Right renal pelvis (tissue), 4 donors: ENCODE measurements around the gene DOCK4. TPM values are rescaled to one million over a fixed set of nuclear protein-coding genes. Genes with fewer than 3 reads are reported as not detected.

ENCODE experiments used
- DNase-seq, 4 donors: peaks; one replicate each; pipeline ENCODE4 v3.0.0-alpha.2; 2013; ENCODE audit warnings: low read depth in 4 of 4, low spot score in 3 of 4, missing footprints in 1 of 4
- polyA plus RNA-seq, 4 donors: library from polyadenylated mRNA; unstranded; fragments of 120-200 nt; gene quantifications; one replicate each; pipeline ENCODE4 v1.2.1, GENCODE V29; 2013; ENCODE audit not compliant: insufficient read length in 4 of 4

DOCK4 gene
- polyA plus RNA-seq, 4 donors = 20.1 to 26.6 (median 21.4) TPM

DNA sequence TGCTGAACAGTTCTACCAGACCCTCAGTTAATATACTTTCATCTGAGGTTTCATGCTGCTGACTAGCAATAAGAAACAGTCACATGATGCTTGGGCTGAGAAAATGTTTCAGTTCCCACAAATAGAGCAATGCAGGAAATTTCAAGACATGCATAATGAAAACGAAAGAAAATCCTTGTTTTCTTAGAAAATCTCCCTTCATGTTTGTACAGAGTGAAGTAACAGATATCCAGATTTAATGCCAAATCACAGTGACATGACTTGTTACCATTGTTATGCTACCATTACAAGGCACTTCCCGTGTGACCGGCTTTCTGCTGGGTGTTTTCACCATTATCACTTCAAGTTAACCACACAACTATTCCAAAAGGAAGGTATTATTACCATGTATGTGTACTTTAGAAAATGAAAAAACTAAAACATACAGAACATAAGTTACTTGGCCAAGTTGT, 121.7 kb downstream of the DOCK4 start:
- DNase-seq = no peak

DNA sequence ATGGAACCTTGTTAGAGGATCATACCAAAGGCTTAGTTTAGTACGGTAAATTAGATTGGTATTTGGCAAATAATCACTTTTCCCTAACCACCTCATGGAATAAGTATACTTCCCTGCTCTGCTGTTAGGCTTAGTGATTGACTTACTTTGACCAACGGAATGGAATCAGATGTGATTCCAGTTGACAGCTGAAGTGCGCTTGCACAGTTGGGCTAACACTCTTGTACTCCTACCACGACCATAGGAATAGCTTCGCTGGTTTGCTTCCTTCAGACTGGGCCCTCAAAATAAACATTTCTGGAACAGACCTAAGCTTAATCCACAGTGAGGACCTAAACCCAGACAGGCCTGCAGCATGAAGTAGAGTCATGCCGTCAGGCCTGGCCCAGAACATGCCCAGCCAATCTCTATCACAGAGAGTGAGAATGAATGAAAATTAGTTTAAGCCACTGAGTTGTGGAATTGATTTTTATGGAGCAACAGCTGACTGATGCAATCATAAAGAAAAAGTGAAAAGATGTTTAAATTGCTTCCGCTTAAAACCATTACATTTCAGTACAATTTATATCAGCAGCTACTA, 122.3 kb downstream of the DOCK4 start:
- no peak for DNase-seq

DNA sequence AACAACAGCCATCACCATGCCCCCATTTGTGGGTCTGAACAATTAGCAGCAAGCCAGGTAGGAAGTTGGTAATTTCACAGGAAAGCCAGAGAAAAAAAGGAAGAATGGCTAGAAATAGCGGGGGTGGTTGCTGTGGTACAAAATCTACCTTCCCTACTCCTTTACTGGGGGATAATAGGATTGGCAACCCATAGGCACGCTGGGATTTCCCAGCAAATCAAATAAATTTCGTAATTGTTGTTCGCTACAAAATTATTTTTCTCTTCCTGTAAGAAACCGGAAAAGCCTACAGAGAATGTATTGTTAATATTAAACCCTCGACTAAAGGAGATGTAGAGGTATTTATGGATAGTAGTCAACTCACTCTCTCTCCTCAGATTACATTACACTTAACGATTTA, 123.9 kb downstream of the DOCK4 start:
- DNase-seq = no peak

DNA sequence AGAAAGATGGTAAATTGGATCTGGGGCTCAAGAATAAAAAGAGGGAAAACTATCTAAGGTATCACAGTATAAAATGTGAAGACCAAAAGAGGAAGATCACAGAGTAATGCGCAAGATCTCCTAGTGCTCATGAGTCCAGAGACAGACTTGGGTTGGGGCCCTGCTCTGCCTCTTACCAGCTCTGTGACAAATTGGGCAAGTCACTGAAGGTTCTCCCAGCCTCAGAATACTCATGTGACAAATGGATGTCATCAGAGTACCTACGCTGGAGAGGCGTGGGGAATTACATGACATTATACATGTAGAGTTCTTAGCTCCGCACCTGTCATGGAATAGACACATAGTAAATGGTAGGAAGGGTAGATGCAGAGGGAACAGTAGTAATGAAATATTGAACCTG, 124.4 kb downstream of the DOCK4 start:
- DNase-seq = no peak

DNA sequence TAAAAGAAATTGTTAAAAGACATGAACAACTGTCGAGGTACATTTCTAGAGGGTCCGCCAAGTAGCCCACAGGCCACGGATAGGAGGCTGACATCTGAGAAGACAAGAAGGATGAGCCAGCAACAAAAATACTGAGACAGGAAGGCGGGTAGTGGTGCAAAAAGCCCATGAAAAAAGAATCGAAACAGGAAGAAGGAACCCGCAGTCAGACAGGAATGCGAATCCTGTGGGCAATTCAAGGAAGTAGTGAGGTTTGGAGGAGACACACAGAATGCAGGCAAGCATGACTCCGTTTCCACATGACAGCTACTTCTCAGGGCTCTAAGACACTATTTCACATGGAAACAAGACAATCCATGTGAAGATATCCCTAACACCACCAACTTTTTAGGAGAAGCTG, 125.2 kb downstream of the DOCK4 start:
- no peak for DNase-seq

DNA sequence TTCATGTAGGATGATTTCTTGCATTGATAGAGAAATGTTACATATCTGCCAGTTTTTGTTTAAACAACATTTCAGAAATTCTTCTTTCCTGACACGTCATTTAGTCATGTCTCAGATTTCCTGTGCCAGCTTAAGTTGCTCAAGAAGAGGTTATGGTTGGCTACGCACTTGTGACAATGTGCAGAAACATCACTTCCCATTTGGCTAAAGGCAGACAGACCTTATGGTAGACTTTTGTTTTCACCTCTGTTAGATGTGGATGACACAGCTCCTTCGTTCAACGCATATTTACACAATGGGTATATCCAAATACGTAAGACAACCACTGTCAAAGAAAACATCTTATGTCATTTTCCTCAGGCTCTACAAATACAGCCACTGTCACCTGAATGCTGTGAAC, 125.8 kb downstream of the DOCK4 start:
- peak in 1 of 4 donors; percentile 14 for DNase-seq

DNA sequence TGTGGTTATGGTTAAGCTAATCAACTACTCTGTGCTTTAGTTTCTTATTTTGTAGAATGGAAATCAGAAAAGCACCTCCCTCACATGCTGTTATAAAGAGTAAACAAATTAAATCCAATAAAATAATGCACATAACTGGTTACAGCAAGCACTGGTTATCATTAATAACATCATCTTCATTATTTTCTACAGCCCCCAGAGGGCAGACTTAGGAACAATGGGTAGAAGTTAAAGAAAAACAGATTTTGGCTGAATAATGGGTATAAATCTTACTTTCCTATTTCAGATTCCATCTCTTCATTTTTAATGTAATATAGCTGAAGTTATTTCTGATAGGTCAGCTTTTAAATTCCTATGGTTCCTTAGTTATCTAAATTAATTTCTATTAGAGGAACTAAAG, 126.5 kb downstream of the DOCK4 start:
- DNase-seq = no peak

DNA sequence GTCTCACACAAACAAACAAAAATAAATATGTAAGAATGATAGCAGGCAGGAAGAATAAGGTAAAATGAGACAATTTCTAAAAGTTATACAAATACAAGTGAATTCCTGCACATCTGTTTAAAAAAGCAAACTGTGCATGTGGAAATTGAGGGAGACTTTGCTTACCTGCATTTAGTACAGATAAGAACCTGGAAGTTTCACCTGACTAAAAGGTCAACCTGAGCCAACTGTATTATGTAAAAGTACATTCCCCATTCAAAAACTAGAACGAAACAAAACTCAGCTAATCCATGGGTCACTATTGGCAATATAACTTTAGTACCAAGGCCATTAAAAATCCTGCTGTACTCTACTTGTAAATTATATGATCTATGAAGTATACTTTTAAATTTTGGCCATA, 127.1 kb downstream of the DOCK4 start:
- DNase-seq = no peak

DNA sequence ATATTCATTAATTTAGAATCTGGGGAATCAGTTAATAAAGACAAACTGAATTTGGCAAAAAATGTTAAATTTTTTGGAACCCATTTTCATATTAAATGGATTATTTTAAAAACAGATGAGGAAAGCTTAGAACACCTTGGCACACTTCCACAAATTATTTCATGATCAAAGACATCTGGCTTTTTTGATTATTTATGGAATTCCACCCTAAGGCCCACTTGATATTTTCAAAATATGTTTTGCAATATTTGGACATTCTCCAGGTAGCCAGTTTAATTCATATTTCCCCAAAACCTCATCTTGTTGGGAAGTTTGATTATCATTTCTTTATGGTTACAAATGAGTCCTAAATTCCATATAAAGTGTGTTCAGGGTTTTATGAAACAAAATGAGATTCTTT, 129.9 kb downstream of the DOCK4 start:
- no peak for DNase-seq

DNA sequence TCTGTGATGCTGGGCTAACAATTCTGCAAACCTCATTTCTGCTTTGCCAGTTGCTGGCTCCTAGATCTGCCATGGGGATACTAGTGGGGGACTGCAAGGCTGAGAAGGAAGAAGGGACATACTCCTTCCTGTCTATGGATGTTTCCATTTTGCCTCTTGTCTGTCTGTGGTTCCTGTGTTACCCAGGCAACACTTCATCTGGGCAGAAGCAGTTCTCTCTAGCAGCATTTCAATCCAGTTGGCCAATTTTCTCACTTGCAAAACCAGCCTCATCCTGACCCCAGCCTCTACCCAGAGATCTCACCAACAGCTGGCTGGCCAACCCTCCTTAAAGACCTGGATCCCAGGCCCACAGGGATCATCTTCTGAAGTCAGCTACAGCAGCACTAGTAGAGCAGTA, 131.7 kb downstream of the DOCK4 start:
- DNase-seq = no peak

DNA sequence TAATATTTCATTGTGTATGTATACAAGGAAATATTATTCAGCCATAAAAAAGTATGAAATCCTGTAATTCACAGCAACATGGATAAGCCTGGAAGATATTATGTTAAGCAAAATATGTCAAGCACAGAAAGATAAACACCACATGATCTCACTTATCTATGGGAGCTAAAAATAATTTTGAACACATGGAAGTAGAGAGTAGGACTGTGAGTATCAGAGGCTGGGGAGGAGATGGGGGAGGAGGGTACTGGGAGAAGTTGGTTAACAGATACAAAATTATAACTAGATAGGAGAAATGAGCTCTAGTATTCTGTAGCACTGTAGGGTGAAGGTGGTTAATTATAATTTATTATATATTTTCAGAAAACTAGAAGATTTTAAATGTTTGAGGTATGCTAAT, 132.7 kb downstream of the DOCK4 start:
- no peak for DNase-seq

DNA sequence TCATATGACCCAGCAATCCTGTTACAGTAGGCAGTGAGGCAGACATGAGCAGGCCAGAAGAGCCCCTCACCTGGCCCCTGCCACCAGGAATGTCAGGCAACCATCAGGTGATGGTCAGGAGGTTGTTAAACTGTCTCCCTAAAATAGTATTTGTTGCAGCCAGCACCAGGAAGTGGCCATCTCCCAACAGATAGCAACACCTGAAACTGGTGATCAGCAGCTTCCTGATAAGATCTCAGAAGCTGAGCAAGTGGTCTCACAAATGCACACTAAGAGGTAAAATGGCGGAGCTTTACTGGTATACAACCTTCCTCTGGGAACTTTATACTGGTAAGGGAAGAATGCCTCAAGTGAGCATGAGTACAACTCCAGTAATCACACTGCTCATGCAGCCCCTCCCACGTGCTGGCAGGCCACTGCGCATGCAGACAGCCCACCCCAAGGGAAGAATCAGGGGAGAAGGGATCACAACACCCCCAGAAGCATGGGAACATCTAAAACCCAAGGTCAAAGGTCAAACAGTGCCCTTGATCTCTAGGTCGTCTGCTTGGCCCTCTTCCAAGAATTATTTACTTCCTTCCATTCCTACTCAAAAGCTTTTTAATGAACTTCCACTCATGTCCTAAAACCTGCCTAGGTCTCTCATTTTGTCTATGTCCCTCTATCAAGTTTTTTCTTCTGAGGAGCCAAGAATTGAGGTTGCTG, 133.5 kb downstream of the DOCK4 start:
- no peak for DNase-seq

DNA sequence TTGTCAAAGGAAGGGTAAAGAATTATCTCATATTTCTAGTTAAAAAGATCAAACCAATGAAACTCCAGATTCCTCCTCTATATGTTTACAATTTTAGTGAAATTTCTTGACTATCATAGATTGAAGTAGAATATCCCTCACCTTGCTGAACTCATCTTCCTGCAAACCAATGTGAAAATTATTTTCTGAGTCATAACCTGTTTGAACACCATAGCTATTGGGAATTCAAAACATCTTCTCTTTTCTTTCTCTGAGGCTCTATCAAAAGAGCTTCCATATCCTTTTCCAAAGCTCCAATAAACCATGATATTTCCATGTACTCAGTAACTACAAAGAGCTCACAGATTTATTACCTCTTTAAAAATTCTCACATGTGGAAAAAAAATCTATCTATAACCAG, 134.3 kb downstream of the DOCK4 start:
- DNase-seq = no peak

DNA sequence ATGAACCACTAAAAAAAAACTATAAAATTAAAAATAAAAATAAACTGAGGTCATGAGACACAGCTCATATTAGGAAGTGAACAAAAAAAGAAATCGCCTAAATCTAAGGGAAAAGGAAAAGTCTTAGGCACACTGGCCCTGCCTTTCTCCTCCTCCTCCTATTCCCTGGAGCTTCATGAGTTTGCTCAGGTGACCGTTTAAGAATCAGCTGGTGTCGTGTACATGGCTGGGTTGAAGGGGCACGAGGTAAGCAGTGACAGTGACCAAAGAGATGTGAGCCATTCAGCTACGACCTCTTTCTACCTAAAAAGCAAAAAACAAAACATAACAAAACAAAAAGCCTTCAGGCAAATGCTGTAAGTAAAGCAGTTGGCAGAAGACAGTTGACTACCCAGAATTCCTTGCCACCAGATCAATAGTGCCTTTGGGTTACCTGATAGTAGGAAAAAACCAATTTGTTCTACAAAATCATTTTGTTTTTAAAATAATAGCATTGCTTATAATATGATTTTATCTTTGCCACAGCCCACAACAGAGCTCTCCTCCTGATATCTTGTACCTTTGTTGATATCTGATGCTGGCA, 135.4 kb downstream of the DOCK4 start:
- DNase-seq = no peak

DNA sequence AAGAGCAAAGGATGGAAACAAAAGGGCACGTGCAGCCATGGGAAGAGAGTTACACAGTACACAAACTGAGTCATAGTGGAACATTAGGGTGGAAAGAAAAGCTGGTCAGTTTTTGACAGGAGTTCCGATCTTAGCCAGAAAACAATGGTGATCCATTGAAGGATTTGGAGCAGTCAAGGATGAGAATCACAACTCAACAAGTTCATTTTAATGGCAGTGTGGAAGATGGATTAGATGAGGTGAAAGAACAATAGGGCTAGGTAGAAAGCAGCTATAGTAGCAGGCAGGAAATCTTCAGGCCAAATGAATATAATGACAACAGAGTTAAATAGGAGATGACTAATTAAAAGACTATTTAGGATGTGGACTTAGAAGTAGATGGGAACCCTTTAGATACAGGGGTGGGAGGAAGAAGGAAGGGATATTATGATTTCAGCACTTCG, 136.3 kb downstream of the DOCK4 start:
- no peak for DNase-seq

DNA sequence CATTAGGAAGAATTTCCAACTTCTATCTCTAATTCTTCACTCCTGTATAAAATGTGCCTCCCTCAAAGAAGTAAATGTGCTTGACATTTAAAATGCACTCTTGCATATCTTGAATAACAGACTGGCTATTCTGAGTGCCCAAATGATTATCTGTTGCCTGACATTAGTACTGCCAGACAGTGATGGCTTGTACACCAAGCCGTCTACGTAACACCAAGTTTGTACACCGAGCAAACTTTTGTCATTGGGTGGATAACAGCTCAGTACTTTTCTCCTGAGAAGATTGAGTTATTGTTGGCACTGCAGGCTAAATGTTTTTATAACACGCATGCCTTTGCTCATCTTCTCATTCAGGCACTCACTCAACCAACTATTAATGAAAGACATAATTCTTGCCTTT, 137.2 kb downstream of the DOCK4 start:
- no peak for DNase-seq

DNA sequence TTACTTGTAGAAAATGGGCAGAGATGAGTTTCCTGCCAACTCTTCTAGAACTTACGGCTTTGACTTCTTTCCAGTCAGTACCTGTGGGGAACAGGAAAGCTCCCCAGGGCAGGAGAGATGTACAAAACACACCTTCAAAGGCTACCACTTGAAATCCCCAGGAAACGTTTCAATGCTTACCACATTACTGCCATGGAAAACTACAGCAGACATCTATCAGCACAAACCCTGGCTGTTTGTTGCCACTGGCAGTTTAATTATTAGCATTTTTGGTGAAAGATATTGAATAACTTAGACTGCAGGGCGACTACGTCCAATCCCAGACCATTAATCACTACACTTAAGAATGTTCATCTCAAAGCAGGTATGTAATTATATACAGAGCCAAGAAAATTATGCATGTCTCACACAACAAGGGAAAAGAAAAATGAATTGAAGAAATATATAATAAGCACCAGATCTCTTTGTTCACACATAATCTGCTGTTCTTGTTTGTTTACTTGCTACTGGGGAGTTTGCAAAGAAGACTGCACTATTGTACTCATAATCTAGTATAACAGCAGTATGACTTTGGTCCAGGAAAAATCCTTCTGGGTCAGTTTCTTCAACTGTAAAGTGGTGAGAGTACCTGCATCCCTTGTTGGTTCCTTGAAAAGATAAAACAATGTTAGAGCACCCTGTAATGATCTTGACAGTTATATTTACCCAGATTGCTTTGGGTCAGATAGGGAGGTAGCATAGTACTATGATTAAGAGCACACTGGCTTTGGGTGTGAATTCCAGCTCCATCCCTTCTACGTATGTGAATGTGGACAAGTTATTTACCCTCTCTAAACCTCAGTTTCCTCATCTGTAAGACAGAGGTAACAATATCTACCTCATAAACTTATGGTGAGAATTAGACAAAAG, 138.3 kb downstream of the DOCK4 start:
- no peak for DNase-seq

DNA sequence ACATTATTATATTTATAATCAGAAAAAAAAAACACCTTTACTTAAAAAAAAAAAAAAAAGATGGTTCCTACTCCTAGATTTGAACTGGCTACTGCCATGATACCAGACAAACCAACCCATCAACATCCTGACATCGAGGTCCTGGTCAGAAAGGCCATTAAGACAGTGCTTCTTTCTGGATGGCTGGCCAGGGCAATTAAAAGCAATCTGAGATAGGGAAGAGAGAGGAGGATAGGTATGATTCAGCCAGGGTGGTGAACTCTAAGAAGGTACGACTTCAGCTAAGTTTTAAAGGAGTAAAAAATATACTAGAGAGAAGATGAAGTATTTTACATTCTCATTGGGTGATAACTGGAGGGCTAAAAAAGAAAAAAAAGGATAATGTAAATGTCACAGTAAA, 139.0 kb downstream of the DOCK4 start:
- DNase-seq = no peak

DNA sequence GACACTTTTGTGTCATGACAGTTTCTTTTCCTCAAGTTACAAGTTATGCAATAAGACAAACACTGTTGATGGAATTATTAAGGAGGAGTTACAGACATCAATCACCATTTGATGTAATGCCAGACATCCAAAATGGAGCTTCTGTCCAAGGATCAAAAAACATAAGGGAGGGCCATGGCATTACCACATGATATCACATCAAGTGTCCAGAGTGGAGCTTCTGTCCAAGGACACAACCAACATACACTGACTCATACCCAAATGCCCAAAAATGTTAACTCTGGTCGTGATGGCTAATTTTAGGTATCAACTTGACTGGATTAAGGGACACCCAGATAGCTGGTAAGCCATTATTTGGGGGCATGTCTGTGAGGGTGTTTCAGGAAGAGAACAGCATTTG, 140.4 kb downstream of the DOCK4 start:
- DNase-seq = no peak

DNA sequence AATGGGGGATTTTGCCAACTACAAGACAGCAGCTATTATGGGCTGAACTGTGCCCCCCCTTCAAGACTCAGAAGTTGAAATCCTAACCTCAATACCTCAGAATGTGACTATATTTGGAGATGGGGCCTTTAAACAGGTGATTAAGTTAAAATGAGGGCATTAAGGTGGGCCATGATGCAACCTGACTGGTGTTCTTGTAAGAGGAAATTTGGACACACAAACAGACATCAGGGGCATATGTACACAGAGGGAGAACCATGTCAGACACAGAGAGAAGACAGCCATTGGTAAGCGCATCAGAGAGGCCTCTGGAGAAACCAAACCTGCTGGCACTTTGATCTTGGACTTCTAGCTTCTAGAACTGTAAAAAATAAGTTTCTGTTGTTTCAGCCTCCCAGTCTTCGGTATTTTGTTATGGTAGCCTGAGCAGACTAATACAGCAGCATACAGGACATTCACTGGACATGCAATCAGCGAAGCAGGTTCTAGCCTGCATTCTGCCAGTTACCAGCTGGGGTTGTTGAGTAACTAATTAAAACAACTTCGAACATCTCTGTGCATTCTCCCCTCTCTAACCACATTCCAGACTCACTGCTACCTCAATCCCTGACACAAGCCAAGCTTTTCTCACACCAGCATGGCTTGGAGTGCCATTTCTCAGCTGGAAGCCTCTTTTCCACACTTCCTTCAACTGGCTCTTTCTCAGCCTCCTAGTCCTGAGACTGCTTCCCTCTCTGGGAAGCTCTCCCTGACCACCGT, 141.4 kb downstream of the DOCK4 start:
- no peak for DNase-seq
